GM23338 (cell line): ENCODE data around the gene SORL1. TPM values are rescaled to one million over a fixed set of nuclear protein-coding genes. Genes with fewer than 3 reads are reported as not detected.

Experiments used
- ATAC-seq: fragments of 200-7000 bp; cut with Tn5 transposase; 3 replicates; pipeline ENCODE4 v1.9.1; 2020
- DNase-seq: peaks from one replicate; pipeline ENCODE4 v3.0.0-alpha.2; 2015; ENCODE audit warnings: low spot score
- H2AFZ ChIP-seq: fragments of 200-600 bp; sonication (generic); 2 replicates; pipeline ENCODE4 v1.8.0; 2016; ENCODE audit warnings: antibody characterized with exemption, mild to moderate bottlenecking, moderate library complexity
- H3F3A ChIP-seq: fragments of 200-600 bp; sonication (generic); replicated peaks from 2 replicates; pipeline ENCODE4 v1.8.0; 2017; ENCODE audit warnings: antibody characterized with exemption, mixed run types, low read depth
- H3K27ac ChIP-seq: fragments of 200-600 bp; sonication (generic); 2 replicates; pipeline ENCODE4 v1.6.1; 2016; ENCODE audit warnings: low read depth
- H3K27me3 ChIP-seq: fragments of 200-600 bp; sonication (generic); 2 replicates; pipeline ENCODE4 v1.8.0; 2016; ENCODE audit warnings: mild to moderate bottlenecking, mixed run types, moderate library complexity; ENCODE audit not compliant: insufficient read depth
- H3K36me3 ChIP-seq: fragments of 200-600 bp; sonication (generic); 2 replicates; pipeline ENCODE4 v1.8.0; 2016; ENCODE audit warnings: mild to moderate bottlenecking; ENCODE audit not compliant: insufficient read depth
- H3K4me1 ChIP-seq: fragments of 200-600 bp; sonication (generic); 2 replicates; pipeline ENCODE4 v1.8.0; 2016; ENCODE audit warnings: mild to moderate bottlenecking, moderate library complexity; ENCODE audit not compliant: insufficient read depth
- H3K4me2 ChIP-seq: fragments of 200-600 bp; sonication (generic); 2 replicates; pipeline ENCODE4 v1.7.1; 2017; ENCODE audit warnings: mixed run types
- H3K4me3 ChIP-seq: fragments of 200-600 bp; sonication (generic); 2 replicates; pipeline ENCODE4 v1.6.1; 2016; ENCODE audit warnings: mixed run types
- H3K79me2 ChIP-seq: fragments of 200-600 bp; sonication (generic); replicated peaks from 2 replicates; pipeline ENCODE4 v1.8.0; 2017; ENCODE audit warnings: mild to moderate bottlenecking; ENCODE audit not compliant: insufficient read depth
- H3K9me2 ChIP-seq: fragments of 200-600 bp; sonication (generic); 2 replicates; pipeline ENCODE4 v1.8.0; 2017; ENCODE audit not compliant: insufficient read depth
- H4K20me1 ChIP-seq: fragments of 200-600 bp; sonication (generic); replicated peaks from 2 replicates; pipeline ENCODE4 v1.8.0; 2017; ENCODE audit warnings: mild to moderate bottlenecking; ENCODE audit not compliant: insufficient read depth
- H3K27ac Mint-ChIP-seq: 2 replicates; pipeline ENCODE4 v1.8.0; 2020; ENCODE audit warnings: inconsistent platforms, mild to moderate bottlenecking, moderate library complexity, mixed read lengths
- H3K27me3 Mint-ChIP-seq: 3 replicates; pipeline ENCODE4 v1.8.0; 2022; ENCODE audit warnings: low read depth, mild to moderate bottlenecking, moderate library complexity, mixed read lengths, inconsistent platforms; ENCODE audit not compliant: insufficient read depth, poor library complexity
- H3K36me3 Mint-ChIP-seq: 3 replicates; pipeline ENCODE4 v1.8.0; 2021; ENCODE audit warnings: low read depth, mild to moderate bottlenecking, inconsistent platforms, moderate library complexity, mixed read lengths
- H3K4me1 Mint-ChIP-seq: 3 replicates; pipeline ENCODE4 v1.8.0; 2020; ENCODE audit warnings: mild to moderate bottlenecking, inconsistent platforms, mixed read lengths
- H3K4me3 Mint-ChIP-seq: 3 replicates; pipeline ENCODE4 v1.8.0; 2021; ENCODE audit warnings: moderate library complexity, mild to moderate bottlenecking, inconsistent platforms, mixed read lengths
- H3K9me3 Mint-ChIP-seq: 3 replicates; pipeline ENCODE4 v1.8.0; 2020; ENCODE audit warnings: moderate library complexity, mild to moderate bottlenecking, inconsistent platforms, mixed read lengths
- CREB1 ChIP-seq: fragments of 250-450 bp; sonication (Bioruptor Pico); IDR thresholded peaks from 2 replicates; pipeline ENCODE4 v1.5.0; 2020; ENCODE audit warnings: low read depth, mild to moderate bottlenecking, moderate library complexity
- EZH2 ChIP-seq: fragments of 200-600 bp; sonication (generic); IDR thresholded peaks from one replicate; pipeline ENCODE4 v1.8.0; 2017; ENCODE audit warnings: antibody characterized with exemption, mild to moderate bottlenecking, low read depth; ENCODE audit not compliant: unreplicated experiment
- EZH2phosphoT487 ChIP-seq: fragments of 200-600 bp; sonication (generic); IDR thresholded peaks from one replicate; pipeline ENCODE4 v1.8.1; 2018; ENCODE audit warnings: antibody characterized with exemption; ENCODE audit not compliant: unreplicated experiment
- JUNB ChIP-seq: IDR thresholded peaks from one replicate; pipeline ENCODE4 v1.6.1; 2016; ENCODE audit warnings: antibody characterized with exemption; ENCODE audit not compliant: unreplicated experiment
- NANOG ChIP-seq: IDR thresholded peaks from 2 replicates; pipeline ENCODE4 v1.6.1; 2016; ENCODE audit warnings: antibody characterized with exemption, borderline replicate concordance
- polyA plus RNA-seq: library from polyadenylated mRNA; unstranded; fragments of >200 nt; fragmentation: Nextera tagmentation; extraction: Ambion mirVana; gene quantifications from 2 replicates; pipeline ENCODE4 v1.2.1, GENCODE V29; 2016
- total RNA-seq: library from RNA; depleted of rRNA; stranded (reverse); fragments of >200 nt; shearing (Covaris generic); gene quantifications from 2 replicates; pipeline ENCODE4 v1.2.3, GENCODE V29; 2014
- TF ChIP-seq, protein P1 (sequence below): fragments of 250-450 bp; sonication (Bioruptor Pico); IDR thresholded peaks from 2 replicates; pipeline ENCODE4 v1.5.0; 2020; ENCODE audit warnings: mild to moderate bottlenecking, moderate library complexity
- TF ChIP-seq, protein P2 (sequence below): IDR thresholded peaks from 2 replicates; pipeline ENCODE4 v1.6.1; 2016; ENCODE audit warnings: antibody characterized with exemption

Gene SORL1
- total and polyA plus RNA-seq, 2 experiments from 2014 or later: 23.0 to 78.8 TPM

DNA sequence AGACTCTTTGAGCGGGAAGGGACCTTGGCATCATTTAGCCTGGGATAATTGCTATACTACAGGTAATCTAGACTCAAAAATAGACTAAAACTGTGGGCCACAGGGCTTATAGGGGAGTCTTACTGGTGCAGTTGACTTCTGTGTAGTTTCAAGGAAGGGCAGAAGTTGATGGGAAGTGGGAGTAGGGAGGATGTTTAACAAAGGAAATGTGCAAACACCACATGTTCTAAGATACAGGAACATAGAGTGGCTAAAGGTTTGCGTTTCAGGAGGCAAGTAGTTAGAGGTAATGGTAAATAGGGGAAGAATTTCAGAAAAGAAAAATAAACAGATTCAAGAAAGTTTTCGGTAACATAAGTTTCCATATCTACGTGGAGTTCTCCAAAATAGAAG, 14.4 kb upstream of the SORL1 start:
- no peaks in the 10 kb centered on the region for H3K4me1 ChIP-seq
- DNase-seq: no peak
- no peaks in the 10 kb centered on the region for H3K36me3 ChIP-seq
- no peaks in the 10 kb centered on the region for H3K27me3 ChIP-seq
- no peak overlapping the region for H3K4me3 ChIP-seq
- Mint-ChIP-seq H3K27ac (no peak overlapping the region), H3K27me3 (no peaks in the 10 kb centered on the region), H3K4me1 (peaks cover 4% of the 10 kb centered on the region; the same call in 2 of the 3 replicates), H3K36me3 (no peaks in the 10 kb centered on the region), H3K9me3 (no peaks in the 10 kb centered on the region), H3K4me3 (no peak overlapping the region)
- H3K4me2 ChIP-seq: no peak overlapping the region
- H2AFZ ChIP-seq: no peak overlapping the region
- no peaks in the 10 kb centered on the region for H3F3A ChIP-seq
- H3K9me2 ChIP-seq: peaks cover 9% of the 10 kb centered on the region; the same call in 1 of the 2 replicates
- H3K79me2 ChIP-seq: no peaks in the 10 kb centered on the region
- H4K20me1 ChIP-seq: no peaks in the 10 kb centered on the region
- no peak for TF ChIP-seq CREB1 (CRISPR knock-in tag)
- TF ChIP-seq, protein P1, sequence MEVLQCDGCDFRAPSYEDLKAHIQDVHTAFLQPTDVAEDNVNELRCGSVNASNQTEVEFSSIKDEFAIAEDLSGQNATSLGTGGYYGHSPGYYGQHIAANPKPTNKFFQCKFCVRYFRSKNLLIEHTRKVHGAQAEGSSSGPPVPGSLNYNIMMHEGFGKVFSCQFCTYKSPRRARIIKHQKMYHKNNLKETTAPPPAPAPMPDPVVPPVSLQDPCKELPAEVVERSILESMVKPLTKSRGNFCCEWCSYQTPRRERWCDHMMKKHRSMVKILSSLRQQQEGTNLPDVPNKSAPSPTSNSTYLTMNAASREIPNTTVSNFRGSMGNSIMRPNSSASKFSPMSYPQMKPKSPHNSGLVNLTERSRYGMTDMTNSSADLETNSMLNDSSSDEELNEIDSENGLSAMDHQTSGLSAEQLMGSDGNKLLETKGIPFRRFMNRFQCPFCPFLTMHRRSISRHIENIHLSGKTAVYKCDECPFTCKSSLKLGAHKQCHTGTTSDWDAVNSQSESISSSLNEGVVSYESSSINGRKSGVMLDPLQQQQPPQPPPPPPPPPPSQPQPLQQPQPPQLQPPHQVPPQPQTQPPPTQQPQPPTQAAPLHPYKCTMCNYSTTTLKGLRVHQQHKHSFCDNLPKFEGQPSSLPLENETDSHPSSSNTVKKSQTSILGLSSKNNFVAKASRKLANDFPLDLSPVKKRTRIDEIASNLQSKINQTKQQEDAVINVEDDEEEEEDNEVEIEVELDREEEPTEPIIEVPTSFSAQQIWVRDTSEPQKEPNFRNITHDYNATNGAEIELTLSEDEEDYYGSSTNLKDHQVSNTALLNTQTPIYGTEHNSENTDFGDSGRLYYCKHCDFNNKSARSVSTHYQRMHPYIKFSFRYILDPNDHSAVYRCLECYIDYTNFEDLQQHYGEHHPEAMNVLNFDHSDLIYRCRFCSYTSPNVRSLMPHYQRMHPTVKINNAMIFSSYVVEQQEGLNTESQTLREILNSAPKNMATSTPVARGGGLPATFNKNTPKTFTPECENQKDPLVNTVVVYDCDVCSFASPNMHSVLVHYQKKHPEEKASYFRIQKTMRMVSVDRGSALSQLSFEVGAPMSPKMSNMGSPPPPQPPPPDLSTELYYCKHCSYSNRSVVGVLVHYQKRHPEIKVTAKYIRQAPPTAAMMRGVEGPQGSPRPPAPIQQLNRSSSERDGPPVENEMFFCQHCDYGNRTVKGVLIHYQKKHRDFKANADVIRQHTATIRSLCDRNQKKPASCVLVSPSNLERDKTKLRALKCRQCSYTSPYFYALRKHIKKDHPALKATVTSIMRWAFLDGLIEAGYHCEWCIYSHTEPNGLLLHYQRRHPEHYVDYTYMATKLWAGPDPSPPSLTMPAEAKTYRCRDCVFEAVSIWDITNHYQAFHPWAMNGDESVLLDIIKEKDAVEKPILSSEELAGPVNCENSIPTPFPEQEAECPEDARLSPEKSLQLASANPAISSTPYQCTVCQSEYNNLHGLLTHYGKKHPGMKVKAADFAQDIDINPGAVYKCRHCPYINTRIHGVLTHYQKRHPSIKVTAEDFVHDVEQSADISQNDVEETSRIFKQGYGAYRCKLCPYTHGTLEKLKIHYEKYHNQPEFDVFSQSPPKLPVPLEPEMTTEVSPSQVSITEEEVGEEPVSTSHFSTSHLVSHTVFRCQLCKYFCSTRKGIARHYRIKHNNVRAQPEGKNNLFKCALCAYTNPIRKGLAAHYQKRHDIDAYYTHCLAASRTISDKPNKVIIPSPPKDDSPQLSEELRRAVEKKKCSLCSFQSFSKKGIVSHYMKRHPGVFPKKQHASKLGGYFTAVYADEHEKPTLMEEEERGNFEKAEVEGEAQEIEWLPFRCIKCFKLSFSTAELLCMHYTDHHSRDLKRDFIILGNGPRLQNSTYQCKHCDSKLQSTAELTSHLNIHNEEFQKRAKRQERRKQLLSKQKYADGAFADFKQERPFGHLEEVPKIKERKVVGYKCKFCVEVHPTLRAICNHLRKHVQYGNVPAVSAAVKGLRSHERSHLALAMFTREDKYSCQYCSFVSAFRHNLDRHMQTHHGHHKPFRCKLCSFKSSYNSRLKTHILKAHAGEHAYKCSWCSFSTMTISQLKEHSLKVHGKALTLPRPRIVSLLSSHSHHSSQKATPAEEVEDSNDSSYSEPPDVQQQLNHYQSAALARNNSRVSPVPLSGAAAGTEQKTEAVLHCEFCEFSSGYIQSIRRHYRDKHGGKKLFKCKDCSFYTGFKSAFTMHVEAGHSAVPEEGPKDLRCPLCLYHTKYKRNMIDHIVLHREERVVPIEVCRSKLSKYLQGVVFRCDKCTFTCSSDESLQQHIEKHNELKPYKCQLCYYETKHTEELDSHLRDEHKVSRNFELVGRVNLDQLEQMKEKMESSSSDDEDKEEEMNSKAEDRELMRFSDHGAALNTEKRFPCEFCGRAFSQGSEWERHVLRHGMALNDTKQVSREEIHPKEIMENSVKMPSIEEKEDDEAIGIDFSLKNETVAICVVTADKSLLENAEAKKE: no peak
- TF ChIP-seq, protein P2, sequence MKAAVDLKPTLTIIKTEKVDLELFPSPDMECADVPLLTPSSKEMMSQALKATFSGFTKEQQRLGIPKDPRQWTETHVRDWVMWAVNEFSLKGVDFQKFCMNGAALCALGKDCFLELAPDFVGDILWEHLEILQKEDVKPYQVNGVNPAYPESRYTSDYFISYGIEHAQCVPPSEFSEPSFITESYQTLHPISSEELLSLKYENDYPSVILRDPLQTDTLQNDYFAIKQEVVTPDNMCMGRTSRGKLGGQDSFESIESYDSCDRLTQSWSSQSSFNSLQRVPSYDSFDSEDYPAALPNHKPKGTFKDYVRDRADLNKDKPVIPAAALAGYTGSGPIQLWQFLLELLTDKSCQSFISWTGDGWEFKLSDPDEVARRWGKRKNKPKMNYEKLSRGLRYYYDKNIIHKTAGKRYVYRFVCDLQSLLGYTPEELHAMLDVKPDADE: no peak
- TF ChIP-seq NANOG: no peak
- TF ChIP-seq EZH2: no peak
- no peak for TF ChIP-seq JUNB
- TF ChIP-seq EZH2phosphoT487: no peak
- ATAC-seq: no peak
- no peak overlapping the region for H3K27ac ChIP-seq
